Calu3 (cell line): ENCODE results near the gene NOSIP. TPM values are rescaled to one million over a fixed set of nuclear protein-coding genes. Genes with fewer than 3 reads are reported as not detected.

Experiments used
- BruUV-seq: library from RNA; stranded (reverse); fragments of 400-500 nt; replicated peaks from 2 replicates; lab custom pipeline; 2021; lab: Mats Ljungman, UMichigan
- CTCF ChIA-PET: fragments of 300-600 bp; sonication (Branson Sonifier 250); formaldehyde crosslinking; loops from one replicate; lab custom pipeline; 2022; ENCODE audit warnings: antibody characterized with exemption; lab: Charles Lee
- DNase-seq: peaks from one replicate; pipeline ENCODE4 v3.0.0; 2022
- H3K27ac Mint-ChIP-seq: one replicate; pipeline ENCODE4 v1.8.0; 2022; ENCODE audit warnings: mixed read lengths; ENCODE audit not compliant: unreplicated experiment
- H3K27me3 Mint-ChIP-seq: one replicate; pipeline ENCODE4 v1.8.0; 2022; ENCODE audit warnings: mixed read lengths; ENCODE audit not compliant: unreplicated experiment
- H3K36me3 Mint-ChIP-seq: one replicate; pipeline ENCODE4 v1.8.0; 2022; ENCODE audit warnings: mild to moderate bottlenecking, moderate library complexity, mixed read lengths; ENCODE audit not compliant: insufficient read depth, unreplicated experiment
- H3K4me1 Mint-ChIP-seq: one replicate; pipeline ENCODE4 v1.8.0; 2022; ENCODE audit warnings: mild to moderate bottlenecking, low read depth, mixed read lengths; ENCODE audit not compliant: unreplicated experiment
- H3K4me3 Mint-ChIP-seq: one replicate; pipeline ENCODE4 v1.8.0; 2022; ENCODE audit warnings: mild to moderate bottlenecking, low read depth, moderate library complexity, mixed read lengths; ENCODE audit not compliant: unreplicated experiment
- H3K9me3 Mint-ChIP-seq: one replicate; pipeline ENCODE4 v1.8.0; 2022; ENCODE audit warnings: low read depth, mixed read lengths; ENCODE audit not compliant: unreplicated experiment
- CTCF ChIP-seq: fragments of 200-600 bp; IDR thresholded peaks from one replicate; pipeline ENCODE4 v1.8.0; 2022; ENCODE audit warnings: antibody characterized with exemption; ENCODE audit not compliant: unreplicated experiment
- intact Hi-C: fragments of 100-400 bp; cut with micrococcal nuclease; formaldehyde crosslinking; loops from one replicate; pipeline ENCODE4 v1.10.0; 2022; ENCODE audit not compliant: unreplicated experiment
- total RNA-seq: library from RNA; stranded (reverse); gene quantifications from 2 replicates; pipeline ENCODE4 v1.2.3, GENCODE V29; 2022

NOSIP gene
- total RNA-seq, 1 experiment from 2014 or later = 76.9 TPM

GRCh38 chr19:49557641-49558325 lies 22.6 kb downstream of the NOSIP start:
- H3K9me3 Mint-ChIP-seq = no peaks in the 10 kb centered on the region
- CTCF ChIA-PET = interaction anchor here (0.5 to 0.9 kb wide), 4 partner anchors 9 to 281 kb away, joined by 3 to 4 read pairs (median 3); no protein-coding TSS in a partner anchor
- H3K4me3 Mint-ChIP-seq = no peak overlapping the region
- H3K4me1 Mint-ChIP-seq = no peaks in the 10 kb centered on the region
- H3K27ac Mint-ChIP-seq = no peak overlapping the region
- H3K36me3 Mint-ChIP-seq = peaks cover 46% of the 10 kb centered on the region
- intact Hi-C loops = no loop called here
- no TSS peak for BruUV-seq
- TF ChIP-seq CTCF = no peak
- no peaks in the 10 kb centered on the region for H3K27me3 Mint-ChIP-seq
- DNase-seq = no peak

- H3K4me1 Mint-ChIP-seq = no peaks in the 10 kb centered on the region
- no TSS peak for BruUV-seq
- intact Hi-C loops = no loop called here
- CTCF ChIA-PET = interaction anchor here (0.6 to 0.8 kb wide), 3 partner anchors 13 to 266 kb away, joined by 3 to 4 read pairs (median 3); no protein-coding TSS in a partner anchor
- DNase-seq = no peak
- H3K9me3 Mint-ChIP-seq = no peaks in the 10 kb centered on the region
- H3K36me3 Mint-ChIP-seq = peaks cover 49% of the 10 kb centered on the region
- H3K27me3 Mint-ChIP-seq = no peaks in the 10 kb centered on the region
- no peak overlapping the region for H3K27ac Mint-ChIP-seq
- no peak overlapping the region for H3K4me3 Mint-ChIP-seq
- TF ChIP-seq CTCF = no peak
Observed at GRCh38 chr19:49556412-49557398, 23.7 kb downstream of the NOSIP start.

GRCh38 chr19:49555600-49556411 lies 24.6 kb downstream of the NOSIP start:
- BruUV-seq = no TSS peak
- Mint-ChIP-seq H3K36me3 (peaks cover 49% of the 10 kb centered on the region), H3K9me3 (no peaks in the 10 kb centered on the region), H3K4me1 (no peaks in the 10 kb centered on the region), H3K27me3 (no peaks in the 10 kb centered on the region), H3K4me3 (no peak overlapping the region), H3K27ac (no peak overlapping the region)
- DNase-seq = no peak
- intact Hi-C loops = no loop called here
- CTCF ChIA-PET = interaction anchor here (0.7 kb wide), 2 partner anchors 120 to 181 kb away, joined by 3 read pairs; no protein-coding TSS in a partner anchor
- TF ChIP-seq CTCF = no peak

GRCh38 chr19:49554701-49555181 lies 25.6 kb downstream of the NOSIP start:
- no peaks in the 10 kb centered on the region for H3K4me1 Mint-ChIP-seq

More at GRCh38 chr19:49554701-49555181, 25.6 kb downstream of the NOSIP start:
- no peak for DNase-seq
- Mint-ChIP-seq H3K36me3 (peaks cover 45% of the 10 kb centered on the region), H3K27me3 (no peaks in the 10 kb centered on the region), H3K9me3 (no peaks in the 10 kb centered on the region), H3K4me3 (no peak overlapping the region), H3K27ac (no peak overlapping the region)
- intact Hi-C loops = no loop called here
- CTCF ChIA-PET = interaction anchor here (0.6 kb wide), 1 partner anchor 34 kb away, joined by 4 read pairs; no protein-coding TSS in a partner anchor
- no TSS peak for BruUV-seq
- TF ChIP-seq CTCF = no peak
